OCI-LY7 (cell line): ENCODE results near the gene TAS2R38. TPM values are rescaled to one million over a fixed set of nuclear protein-coding genes. Genes with fewer than 3 reads are reported as not detected.

ENCODE experiments used
- BruUV-seq: library from RNA; stranded (reverse); fragments of 400-500 nt; replicated peaks from 2 replicates; lab custom pipeline; 2021; lab: Mats Ljungman, UMichigan
- CTCF ChIA-PET: fragments of 300-600 bp; sonication (Branson Sonifier 250); formaldehyde crosslinking; loops from one replicate; lab custom pipeline; 2022; ENCODE audit warnings: antibody characterized with exemption; ENCODE audit not compliant: unreplicated experiment; lab: Charles Lee
- POLR2A ChIA-PET: fragments of 300-600 bp; sonication (Branson Sonifier 250); formaldehyde crosslinking; loops from one replicate; lab custom pipeline; 2022; ENCODE audit warnings: antibody characterized with exemption; lab: Charles Lee
- DNase-seq: peaks from one replicate; pipeline ENCODE4 v3.0.0-alpha.2; 2015; ENCODE audit warnings: low spot score
- H2AFZ ChIP-seq: fragments of 200-600 bp; sonication (generic), shearing (Covaris generic); 2 replicates; pipeline ENCODE4 v1.6.1; 2014; ENCODE audit warnings: mild to moderate bottlenecking, antibody characterized with exemption, low read length, moderate library complexity
- H3K27ac ChIP-seq: fragments of 200-600 bp; sonication (generic); 2 replicates; pipeline ENCODE4 v1.5.1; 2014; ENCODE audit warnings: mixed run types, low read depth, mild to moderate bottlenecking, moderate library complexity, low read length, inconsistent platforms; ENCODE audit not compliant: poor library complexity, severe bottlenecking
- H3K36me3 ChIP-seq: fragments of 200-600 bp; sonication (generic); 2 replicates; pipeline ENCODE4 v1.6.1; 2014; ENCODE audit warnings: mild to moderate bottlenecking, antibody characterized with exemption, low read length, moderate library complexity, mixed read lengths; ENCODE audit not compliant: insufficient read depth
- H3K4me1 ChIP-seq: fragments of 200-600 bp; sonication (generic); 2 replicates; pipeline ENCODE4 v1.5.1; 2014; ENCODE audit warnings: mild to moderate bottlenecking, low read length; ENCODE audit not compliant: insufficient read depth, poor library complexity, severe bottlenecking
- H3K4me2 ChIP-seq: fragments of 200-600 bp; sonication (generic); 2 replicates; pipeline ENCODE4 v1.6.1; 2014; ENCODE audit warnings: mild to moderate bottlenecking, low read length
- H3K4me3 ChIP-seq: fragments of 200-600 bp; sonication (generic); 2 replicates; pipeline ENCODE4 v1.5.1; 2014; ENCODE audit warnings: mild to moderate bottlenecking, low read depth, low read length; ENCODE audit not compliant: poor library complexity, severe bottlenecking
- H3K79me2 ChIP-seq: fragments of 200-600 bp; sonication (generic); 2 replicates; pipeline ENCODE4 v1.6.1; 2016; ENCODE audit warnings: low read depth, mild to moderate bottlenecking, low read length, moderate library complexity, mixed read lengths; ENCODE audit not compliant: insufficient read depth
- H3K9me2 ChIP-seq: fragments of 200-600 bp; sonication (generic); 2 replicates; pipeline ENCODE4 v1.6.1; 2016; ENCODE audit warnings: mild to moderate bottlenecking, low read length, mixed read lengths; ENCODE audit not compliant: insufficient read depth
- H3K9me3 ChIP-seq: fragments of 200-600 bp; sonication (generic); 2 replicates; pipeline ENCODE4 v1.6.1; 2014; ENCODE audit warnings: mild to moderate bottlenecking, mixed run types, low read length, mixed read lengths
- H4K20me1 ChIP-seq: fragments of 200-600 bp; sonication (generic); 2 replicates; pipeline ENCODE4 v1.6.1; 2014; ENCODE audit warnings: mild to moderate bottlenecking, antibody characterized with exemption, low read length, moderate library complexity, mixed read lengths; ENCODE audit not compliant: insufficient read depth
- CTCF ChIP-seq: fragments of 200-600 bp; sonication (generic); conservative IDR thresholded peaks from 2 replicates; pipeline ENCODE4 v1.5.1; 2014; ENCODE audit warnings: mild to moderate bottlenecking, antibody characterized with exemption, low read length, moderate library complexity, mixed read lengths
- EZH2phosphoT487 ChIP-seq: fragments of 200-600 bp; sonication (generic); IDR thresholded peaks from 2 replicates; pipeline ENCODE4 v1.6.1; 2018; ENCODE audit warnings: low read depth, borderline replicate concordance, mild to moderate bottlenecking, mixed run types, antibody characterized with exemption, low read length, moderate library complexity, mixed read lengths
- intact Hi-C: fragments of 100-400 bp; cut with micrococcal nuclease; formaldehyde crosslinking; loops from one replicate; pipeline ENCODE4 v1.10.0; 2022; ENCODE audit not compliant: unreplicated experiment
- total RNA-seq, 2 experiments: library from RNA; depleted of rRNA in 1 of 2; stranded (reverse); fragments of >200 nt in 1 of 2; shearing (Covaris generic) in 1 of 2; gene quantifications; 2 replicates each; pipeline ENCODE4 v1.2.3, GENCODE V29; 2014 to 2022

The TAS2R38 gene
- total RNA-seq, 2 experiments from 2014 or later = not detected

- Histone ChIP-seq H3K36me3 (no peaks in the 10 kb centered on the region), H4K20me1 (no peaks in the 10 kb centered on the region), H3K4me2 (no peak overlapping the region), H3K79me2 (no peaks in the 10 kb centered on the region), H3K9me3 (no peaks in the 10 kb centered on the region), H3K4me3 (no peak overlapping the region), H2AFZ (no peak overlapping the region), H3K27ac (no peak overlapping the region), H3K9me2 (no peaks in the 10 kb centered on the region), H3K4me1 (no peaks in the 10 kb centered on the region)
- BruUV-seq = no TSS peak
- no peak for TF ChIP-seq EZH2phosphoT487
- TF ChIP-seq CTCF = no peak
- DNase-seq = no peak
- intact Hi-C loops = no loop called here
- POLR2A ChIA-PET = no interaction called here
- CTCF ChIA-PET = no interaction called here
These were observed 24.1 kb downstream of the TAS2R38 start for GRCh38 chr7:141949451-141949850.

- no peak overlapping the region for H2AFZ ChIP-seq
- H3K4me2 ChIP-seq = no peak overlapping the region
- H3K9me3 ChIP-seq = no peaks in the 10 kb centered on the region
- no peaks in the 10 kb centered on the region for H3K4me1 ChIP-seq
- no peaks in the 10 kb centered on the region for H4K20me1 ChIP-seq
- POLR2A ChIA-PET = no interaction called here
- H3K4me3 ChIP-seq = no peak overlapping the region
- CTCF ChIA-PET = no interaction called here
- TF ChIP-seq CTCF (no peak), EZH2phosphoT487 (no peak)
- no TSS peak for BruUV-seq
- DNase-seq = no peak
- intact Hi-C loops = no loop called here
- no peaks in the 10 kb centered on the region for H3K9me2 ChIP-seq
- no peaks in the 10 kb centered on the region for H3K36me3 ChIP-seq
- H3K27ac ChIP-seq = no peak overlapping the region
- H3K79me2 ChIP-seq = no peaks in the 10 kb centered on the region
These were observed 24.6 kb downstream of the TAS2R38 start for GRCh38 chr7:141949021-141949420.

- no peak for DNase-seq
- H3K9me3 ChIP-seq = peaks cover 5% of the 10 kb centered on the region; the same call in 1 of the 2 replicates
- no peaks in the 10 kb centered on the region for H4K20me1 ChIP-seq
- H2AFZ ChIP-seq = no peak within 1 kb of the TSS
- no peaks in the 10 kb centered on the region for H3K79me2 ChIP-seq
- H3K27ac ChIP-seq = no peak within 1 kb of the TSS
- H3K36me3 ChIP-seq = no peaks in the 10 kb centered on the region
- TF ChIP-seq EZH2phosphoT487 = no peak
- no peak for TF ChIP-seq CTCF
- ChIA-PET POLR2A (no interaction called here), CTCF (no interaction called here)
- intact Hi-C loops = no loop called here
- no TSS peak for BruUV-seq
- no peaks in the 10 kb centered on the region for H3K9me2 ChIP-seq
- H3K4me3 ChIP-seq = no peak within 1 kb of the TSS
- no peaks in the 10 kb centered on the region for H3K4me1 ChIP-seq
- H3K4me2 ChIP-seq = no peak within 1 kb of the TSS
These were observed 26.8 kb downstream of the TAS2R38 start, which contains the start of gene CLEC5A for GRCh38 chr7:141946796-141947195. Gene CLEC5A, minus strand, starts transcription at chr7:141946974. Its CDS starts 682 bp downstream, at chr7:141946292.
